GM19023 (cell line): ENCODE measurements around the gene LEFTY2.
"Not testable (repeated sequence)": the region's sequence is repeated elsewhere in the genome, so short reads cannot be mapped to it uniquely, and the experiment has no call there.

Source experiments
- ATAC-seq: cut with Tn5 transposase; IDR thresholded peaks from one replicate; pipeline ENCODE4 v1.9.1; 2021; ENCODE audit warnings: mild to moderate bottlenecking, moderate library complexity; ENCODE audit not compliant: unreplicated experiment

Gene LEFTY2

GRCh38 chr1:225908013-225908640 lies 32.9 kb downstream of the LEFTY2 start:
- no peak for ATAC-seq

- no peak for ATAC-seq
These were observed 33.7 kb downstream of the LEFTY2 start for GRCh38 chr1:225907341-225907740.

- no peak for ATAC-seq
These were observed 34.6 kb downstream of the LEFTY2 start for GRCh38 chr1:225906467-225906866.

GRCh38 chr1:225903623-225904022 lies 37.4 kb downstream of the LEFTY2 start:
- ATAC-seq, result no peak

GRCh38 chr1:225899044-225899925 lies 41.7 kb downstream of the LEFTY2 start:
- no peak for ATAC-seq

- ATAC-seq, result no peak
These were observed 43.2 kb downstream of the LEFTY2 start for GRCh38 chr1:225897595-225898514.

- ATAC-seq, result peak; percentile 100
These were observed 44.0 kb downstream of the LEFTY2 start for GRCh38 chr1:225896937-225897549.

- no peak for ATAC-seq
These were observed 44.5 kb downstream of the LEFTY2 start for GRCh38 chr1:225896494-225896893.

GRCh38 chr1:225892307-225892706 lies 48.7 kb downstream of the LEFTY2 start:
- ATAC-seq, result no peak

GRCh38 chr1:225891229-225891972 lies 49.6 kb downstream of the LEFTY2 start:
- ATAC-seq, result no peak

- no peak for ATAC-seq
These were observed 50.4 kb downstream of the LEFTY2 start for GRCh38 chr1:225890346-225891228.

- ATAC-seq, result no peak
These were observed 51.3 kb downstream of the LEFTY2 start for GRCh38 chr1:225889743-225890142.

- ATAC-seq, result no peak
These were observed 52.0 kb downstream of the LEFTY2 start, which contains the start of gene LEFTY1 for GRCh38 chr1:225888898-225889601. Gene LEFTY1, minus strand, starts transcription at chr1:225889146. Its CDS starts 80 bp downstream, at chr1:225889066.

GRCh38 chr1:225888289-225888897 lies 52.6 kb downstream of the LEFTY2 start:
- no peak for ATAC-seq

- not testable (repeated sequence) for ATAC-seq
These were observed 53.3 kb downstream of the LEFTY2 start for GRCh38 chr1:225887554-225888288.

- no peak for ATAC-seq
These were observed 54.0 kb downstream of the LEFTY2 start for GRCh38 chr1:225887030-225887314.
